NCI-H2171 (cell line): ENCODE data around the gene GPATCH4.
A peak's percentile ranks its signal among the peaks of the same experiment; 100 is the strongest.
"Not testable (repeated sequence)": the region's sequence is repeated elsewhere in the genome, so short reads cannot be mapped to it uniquely, and the experiment has no call there.

Experiments used
- DNase-seq: peaks from one replicate; lab custom pipeline; 2025; lab: John Stamatoyannopoulos, UW

GPATCH4 gene

DNA sequence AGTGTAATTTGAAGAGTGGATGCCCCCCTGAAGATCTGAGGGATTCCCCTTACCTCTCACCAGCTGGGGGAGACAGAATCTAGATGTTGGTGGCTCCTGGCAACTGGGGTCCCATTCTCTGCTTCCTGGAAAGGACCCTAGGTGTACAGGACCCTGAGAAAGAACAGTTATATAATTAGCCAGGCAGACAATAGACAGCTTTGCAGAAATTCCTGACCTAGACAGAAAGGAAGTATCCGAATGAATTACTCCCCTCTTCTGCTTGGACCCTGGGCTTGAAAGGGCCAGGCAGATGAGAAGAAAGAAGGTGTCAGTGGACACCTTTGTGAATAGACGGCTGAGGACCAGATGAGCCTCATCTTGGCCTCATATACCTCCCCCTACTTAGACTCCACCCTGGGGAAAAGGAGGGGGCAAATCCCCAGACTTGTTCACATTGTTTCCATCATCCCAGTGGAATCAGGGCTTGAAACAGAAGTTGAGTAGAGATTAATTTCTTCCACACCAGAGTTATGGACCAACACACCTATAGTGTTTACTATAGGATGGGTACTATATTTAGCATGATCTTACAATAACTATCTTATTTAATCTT, 27.1 kb downstream of the GPATCH4 start:
- no peak for DNase-seq

DNA sequence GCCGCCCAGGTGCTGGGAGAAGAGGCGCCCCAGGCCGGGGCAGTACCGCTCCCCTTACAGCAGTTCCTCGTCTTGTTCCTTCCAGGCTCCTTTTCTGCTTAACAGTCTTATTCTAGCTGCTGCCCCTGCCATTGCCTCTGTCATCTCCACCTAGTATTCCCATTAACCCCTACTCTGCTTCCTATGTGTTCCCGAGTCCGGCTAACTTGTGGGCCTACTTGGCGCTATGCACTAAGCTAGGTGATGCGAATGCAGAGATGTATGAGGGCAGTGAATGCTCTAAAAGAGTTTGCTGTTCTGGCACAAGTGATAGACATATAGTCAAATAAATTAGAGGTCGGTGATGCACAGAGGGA, 28.6 kb downstream of the GPATCH4 start:
- no peak for DNase-seq

DNA sequence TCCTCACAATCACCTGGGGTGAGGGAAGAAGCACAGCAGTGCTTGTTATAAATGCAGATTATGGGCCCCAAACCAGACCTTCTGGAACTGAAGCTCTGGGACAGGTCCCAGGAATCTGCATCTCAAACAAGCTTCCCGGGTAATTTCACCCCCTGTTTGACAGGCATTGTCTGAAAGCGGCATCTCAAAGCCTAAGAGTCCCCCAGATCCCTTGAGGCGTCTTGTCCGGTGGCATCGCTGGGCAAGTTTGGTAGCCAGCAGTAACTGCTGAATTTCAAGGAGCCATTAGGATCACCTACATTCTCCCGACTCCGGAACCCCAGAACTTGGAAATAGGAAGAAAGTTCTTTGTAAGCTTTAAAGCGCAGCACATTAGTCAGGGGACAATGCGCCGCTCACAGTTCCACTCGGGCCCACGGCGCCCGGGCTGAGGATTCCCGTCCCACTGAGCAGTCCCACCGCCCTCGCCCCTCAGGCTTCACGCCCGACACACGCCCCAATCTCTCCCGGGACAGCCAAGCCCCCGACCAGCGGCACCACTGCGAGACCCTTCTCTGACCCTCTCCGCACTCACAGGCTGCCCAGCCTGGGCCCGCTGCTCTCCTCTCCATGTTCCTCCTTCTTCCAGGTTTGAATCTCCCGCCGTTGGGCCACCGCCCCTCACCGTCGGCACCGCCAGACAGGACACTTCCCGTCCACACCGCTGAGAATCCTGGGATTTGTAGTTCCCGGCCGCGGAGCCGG, 29.2 kb downstream of the GPATCH4 start, which contains the start of gene IQGAP3:
Gene IQGAP3 (minus strand): TSS at position 647 of the 744 bp plus-strand sequence. CDS start 36 bp downstream, at position 611.
- peak; percentile 81 for DNase-seq

DNA sequence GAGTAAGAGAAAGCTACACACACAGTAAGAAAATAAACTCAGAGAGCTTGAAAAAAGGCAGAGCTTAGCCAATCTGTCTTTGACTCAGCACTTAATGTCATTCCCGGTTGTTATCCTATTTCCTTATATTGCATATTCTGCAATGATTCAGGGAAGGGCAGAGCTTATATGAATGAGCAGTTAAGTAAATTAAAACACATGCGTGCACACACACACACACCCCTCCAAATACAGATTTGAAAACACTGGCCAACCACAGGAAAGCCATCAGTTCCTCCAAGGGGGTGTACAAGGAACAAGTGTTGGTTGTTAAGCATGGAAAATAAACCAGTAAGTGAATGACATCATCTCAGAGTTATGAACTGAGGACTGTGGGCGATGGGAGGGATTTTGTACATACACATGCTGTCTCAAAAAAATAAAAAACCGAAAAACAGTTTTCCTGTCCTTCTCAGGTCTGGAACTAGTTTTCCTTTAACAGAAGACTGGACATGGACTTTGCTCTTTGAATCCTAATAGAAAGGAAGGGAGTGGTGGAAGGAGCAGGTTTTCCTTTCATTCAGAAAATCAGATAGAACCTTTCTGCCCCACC, 29.9 kb downstream of the GPATCH4 start:
- DNase-seq, result no peak

DNA sequence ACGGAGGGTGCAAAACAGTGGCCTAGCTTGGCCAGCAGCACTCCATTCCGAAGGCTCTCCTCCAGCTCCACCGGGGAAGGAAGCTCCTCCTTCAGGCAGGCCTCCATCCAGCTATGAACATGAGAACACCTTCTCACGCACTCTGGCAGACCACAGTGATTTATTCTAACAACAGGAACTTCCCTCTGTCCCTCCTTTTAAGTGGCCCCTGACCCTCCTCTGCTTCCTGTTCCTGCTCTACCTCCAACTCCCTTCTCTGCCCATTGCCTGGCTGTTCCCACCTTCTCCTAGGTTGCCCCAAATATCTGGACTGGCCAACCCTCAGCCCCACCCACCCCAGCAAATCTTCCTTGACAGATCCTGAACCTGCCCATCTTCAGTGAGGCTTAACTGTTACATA, 34.8 kb downstream of the GPATCH4 start:
- DNase-seq, result no peak

DNA sequence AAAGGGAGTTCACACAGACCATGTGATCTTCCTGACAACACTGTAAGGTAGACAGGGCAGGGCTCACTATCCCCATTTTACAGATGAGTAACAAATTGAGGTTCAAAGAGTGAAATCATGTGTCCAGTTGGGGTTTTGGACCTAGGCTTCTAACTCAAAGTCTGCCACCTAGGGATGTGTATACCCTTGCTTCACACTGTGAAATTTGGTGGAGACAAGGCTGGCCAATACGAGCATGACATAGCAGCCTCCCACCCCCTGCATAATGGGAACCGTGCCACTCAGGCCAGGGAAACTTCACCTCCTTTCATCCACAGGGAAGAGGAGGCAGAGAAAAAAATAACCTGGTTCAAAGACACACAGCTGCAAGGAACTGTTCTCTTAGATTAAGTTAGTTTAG, 35.8 kb downstream of the GPATCH4 start:
- no peak for DNase-seq

DNA sequence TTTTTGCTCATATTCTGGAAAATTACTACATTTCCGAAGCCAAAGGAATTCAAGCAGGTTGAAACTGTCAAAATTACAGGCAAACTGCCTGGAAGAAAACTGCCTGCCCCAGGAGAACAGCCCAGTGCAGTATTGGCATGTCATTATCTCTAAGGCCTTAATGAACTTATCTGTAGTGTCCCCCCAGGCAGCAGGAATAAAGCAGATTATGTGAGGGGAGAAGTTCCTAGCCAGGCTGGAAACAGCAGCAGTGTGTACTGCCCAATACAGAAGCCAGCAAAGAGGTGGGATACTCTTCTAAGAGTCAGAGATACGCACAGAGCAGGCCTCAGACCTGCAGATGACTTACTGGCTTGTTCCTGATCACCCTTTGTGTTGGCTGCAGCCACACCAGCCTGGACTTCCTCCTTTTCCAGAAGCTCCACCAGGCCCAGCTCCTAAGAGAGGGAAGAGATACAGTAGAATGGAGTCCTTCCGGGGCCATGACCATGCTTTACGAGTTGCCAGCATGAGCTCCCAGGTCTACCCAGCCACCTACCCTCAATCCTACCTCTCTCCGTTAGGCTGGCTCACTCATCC, 40.6 kb downstream of the GPATCH4 start:
- no peak for DNase-seq

DNA sequence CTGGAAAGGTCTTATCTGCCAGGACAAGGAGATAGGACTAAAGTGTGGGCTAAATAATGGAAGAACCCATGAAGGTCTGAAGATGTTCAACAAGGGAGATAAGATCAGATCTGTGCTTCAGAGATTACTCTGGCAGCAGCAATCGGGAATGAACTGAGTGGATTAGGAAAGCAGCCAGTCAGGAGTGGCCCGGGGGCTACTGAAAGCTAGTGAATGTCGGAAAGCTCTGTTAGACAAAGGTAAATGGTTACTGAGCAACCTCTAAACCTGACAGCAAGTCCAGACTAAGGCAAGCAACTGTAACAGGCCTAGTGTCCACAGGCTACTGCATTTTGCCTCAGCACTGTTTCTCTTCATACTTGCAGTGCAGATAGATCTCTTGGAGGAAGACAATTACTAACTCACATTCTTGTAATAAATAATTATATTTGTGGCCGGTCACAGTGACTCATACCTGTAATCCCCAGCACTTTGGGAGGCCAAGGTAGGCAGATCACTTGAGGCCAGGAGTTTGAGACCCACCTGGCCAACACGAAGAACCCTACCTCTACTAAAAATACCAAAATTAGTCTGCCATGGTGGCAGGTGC, 41.4 kb downstream of the GPATCH4 start:
- DNase-seq, result no peak

DNA sequence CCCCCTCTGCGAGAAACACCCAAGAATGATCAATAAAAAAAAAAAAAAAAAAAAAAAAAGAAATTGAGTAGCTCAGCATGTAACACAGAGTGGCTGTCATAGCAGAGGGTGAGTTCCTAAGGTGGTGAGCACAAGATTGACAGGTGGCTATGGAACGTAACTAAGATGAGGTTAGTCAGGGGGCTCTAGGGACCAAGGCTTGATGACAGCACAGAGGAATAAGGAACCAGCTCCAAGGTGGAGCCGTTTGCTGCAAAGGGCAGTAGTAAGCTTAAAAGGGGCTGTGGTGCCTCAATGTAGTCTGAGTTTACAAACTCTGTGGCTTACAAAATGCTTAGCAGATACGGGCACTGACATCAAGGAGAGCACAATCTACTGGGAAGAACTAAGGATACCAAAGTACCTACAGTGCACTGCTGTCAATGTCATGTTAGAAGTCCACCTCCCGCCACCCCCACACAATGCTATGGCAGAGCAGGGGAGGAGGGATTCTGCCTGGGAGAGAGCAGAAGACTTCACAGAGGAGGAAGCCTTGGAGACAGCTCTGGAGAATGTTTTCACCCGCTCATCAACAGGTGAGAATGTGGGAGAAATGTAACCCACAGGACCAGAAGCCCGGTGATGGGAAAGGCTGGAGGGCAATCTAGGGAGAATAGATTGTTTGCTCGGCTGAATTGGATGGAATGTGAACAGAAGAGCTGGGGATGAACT, 42.0 kb downstream of the GPATCH4 start:
- DNase-seq, result no peak

DNA sequence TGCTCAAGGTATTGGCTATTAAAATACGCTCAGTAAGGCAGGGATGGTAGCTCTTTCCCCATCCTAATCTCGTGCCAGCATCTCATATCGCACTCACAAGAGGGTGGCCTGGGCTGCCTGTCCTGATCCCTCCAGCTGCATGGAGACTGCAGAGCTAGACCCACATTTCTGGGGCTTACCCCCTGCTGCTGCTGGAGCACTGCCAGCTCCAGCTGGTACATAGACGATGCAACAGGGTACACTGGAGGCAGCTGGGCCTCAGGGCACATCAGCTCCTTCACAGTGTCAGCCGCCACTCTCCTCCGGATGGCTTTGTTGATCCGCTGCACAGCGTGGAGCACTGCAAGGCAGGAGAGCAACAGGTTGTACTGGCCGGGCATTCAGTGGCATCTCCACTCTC, 44.9 kb downstream of the GPATCH4 start:
- DNase-seq, result no peak

DNA sequence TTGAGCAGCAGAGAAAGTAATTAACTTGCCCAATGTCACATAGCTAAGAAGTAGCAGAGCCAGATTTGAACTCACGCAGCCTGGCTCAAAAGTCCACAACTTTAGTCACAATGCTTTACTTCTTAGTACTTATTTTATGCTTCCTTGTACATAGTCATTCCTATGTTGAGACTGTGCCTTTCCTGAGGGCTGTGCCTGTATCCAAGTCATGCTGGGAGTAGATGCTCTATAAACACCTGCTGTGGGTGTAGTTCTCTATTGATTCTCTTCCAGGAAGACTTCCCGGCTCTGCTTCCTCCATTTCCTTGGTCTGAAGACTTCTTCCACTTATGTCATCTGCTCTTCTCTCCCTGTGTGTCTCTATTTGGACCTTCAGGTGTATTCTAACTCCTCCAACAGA, 45.6 kb downstream of the GPATCH4 start:
- DNase-seq, result no peak

DNA sequence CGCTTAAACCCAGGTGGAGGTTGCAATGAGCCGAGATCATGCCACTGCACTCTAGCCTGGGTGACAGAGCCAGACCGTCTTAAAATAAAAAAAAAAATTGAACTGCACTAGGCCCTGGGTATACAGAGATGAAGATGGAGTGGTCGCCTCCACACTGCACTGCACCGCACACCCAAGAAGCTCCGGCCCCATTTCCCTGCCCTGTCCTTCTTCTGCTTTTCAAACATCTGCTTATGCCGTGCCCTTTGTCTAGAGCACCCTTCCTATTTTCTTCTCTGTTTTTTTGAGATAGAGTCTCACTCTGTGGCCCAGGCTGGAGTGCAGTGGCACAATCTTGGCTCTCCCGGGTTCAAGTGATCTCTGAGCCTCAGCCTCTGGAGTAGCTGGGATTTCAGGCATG, 46.3 kb downstream of the GPATCH4 start:
- no peak for DNase-seq

DNA sequence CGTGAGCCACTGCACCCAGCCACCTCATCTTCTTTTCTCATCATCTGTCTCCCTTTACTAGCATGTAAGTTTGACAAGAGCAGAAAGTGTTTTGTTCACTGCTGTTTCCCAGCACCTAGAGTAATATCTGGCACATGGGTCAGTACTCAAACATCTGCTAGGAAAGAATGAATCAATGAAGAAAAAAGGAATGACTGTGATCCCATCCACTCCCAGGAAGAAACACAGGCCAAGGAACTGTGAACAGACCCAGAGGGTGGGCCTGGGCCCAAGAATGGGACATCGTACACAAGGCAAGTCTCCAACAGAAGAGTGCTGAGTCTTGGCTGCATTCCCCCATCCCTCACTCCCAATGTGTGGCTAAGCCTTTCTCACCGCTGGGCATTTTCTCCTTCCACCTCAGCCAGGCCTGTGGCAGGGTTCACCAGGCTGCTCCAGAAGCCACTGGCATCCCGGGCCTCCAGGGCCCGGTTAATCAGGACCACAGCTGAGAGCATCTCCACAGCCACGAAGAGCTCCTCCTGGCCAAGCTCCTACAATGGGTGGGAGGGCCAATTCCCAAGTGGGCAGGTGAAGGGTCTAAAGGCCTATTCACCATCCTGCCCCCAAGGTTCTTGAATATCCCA, 47.3 kb downstream of the GPATCH4 start:
- DNase-seq, result no peak

DNA sequence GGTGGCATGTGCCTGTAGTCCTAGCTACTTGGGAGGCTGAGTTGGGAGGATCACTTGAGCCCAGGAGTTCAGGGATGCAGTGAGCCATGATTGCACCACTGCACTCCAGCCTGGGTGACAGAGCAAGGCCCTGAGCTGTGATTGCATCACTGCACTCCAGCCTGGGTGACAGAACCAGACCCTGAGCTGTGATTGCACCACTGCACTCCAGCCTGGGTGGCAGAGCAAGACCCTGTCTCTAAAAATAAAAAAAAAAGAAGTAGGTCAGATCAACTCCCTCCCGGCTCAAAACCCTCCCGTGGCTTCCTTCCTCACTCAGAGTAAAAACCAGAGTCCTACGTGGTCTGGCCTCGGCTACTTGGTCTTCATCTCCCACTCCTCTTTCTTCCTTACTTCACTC, 48.3 kb downstream of the GPATCH4 start:
- DNase-seq, result not testable (repeated sequence)

DNA sequence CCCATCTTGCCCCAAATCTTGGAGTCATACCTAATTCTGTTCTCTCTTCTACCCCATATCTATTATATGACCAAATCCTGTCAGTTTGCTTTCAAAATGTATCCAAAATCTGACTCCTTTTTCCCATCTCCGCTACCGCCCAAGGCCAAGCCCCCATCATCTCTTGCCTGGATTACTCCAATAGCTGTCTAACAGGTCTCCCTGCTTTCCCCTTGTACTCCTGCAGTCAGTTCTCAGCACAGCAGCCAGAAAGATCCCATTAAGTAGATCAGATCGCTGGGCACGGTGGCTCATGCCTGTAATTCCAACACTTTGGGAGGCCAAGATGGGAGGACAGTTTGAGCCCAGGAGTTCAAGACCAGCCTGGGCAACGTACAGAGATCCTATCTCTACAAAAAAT, 48.8 kb downstream of the GPATCH4 start:
- DNase-seq, result no peak

DNA sequence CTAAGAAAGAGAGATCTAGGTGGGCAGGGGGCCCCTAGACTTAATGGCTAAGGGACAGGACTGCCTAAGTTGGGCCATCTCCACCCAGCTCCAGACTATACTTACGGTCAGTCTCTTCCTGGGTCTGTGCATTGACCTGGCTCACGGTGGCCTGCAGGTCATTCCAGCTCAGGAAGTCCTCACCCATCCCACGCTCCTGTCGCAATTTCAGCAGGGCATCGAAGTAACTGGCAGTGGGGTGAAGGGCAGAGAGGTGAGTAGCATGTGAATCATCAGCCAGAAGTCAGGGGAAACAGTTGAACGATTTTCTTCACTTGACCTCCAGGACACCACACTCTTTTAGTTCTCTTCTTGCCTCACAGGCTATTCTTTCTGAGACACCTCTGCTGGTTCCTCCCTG, 49.4 kb downstream of the GPATCH4 start:
- no peak for DNase-seq

DNA sequence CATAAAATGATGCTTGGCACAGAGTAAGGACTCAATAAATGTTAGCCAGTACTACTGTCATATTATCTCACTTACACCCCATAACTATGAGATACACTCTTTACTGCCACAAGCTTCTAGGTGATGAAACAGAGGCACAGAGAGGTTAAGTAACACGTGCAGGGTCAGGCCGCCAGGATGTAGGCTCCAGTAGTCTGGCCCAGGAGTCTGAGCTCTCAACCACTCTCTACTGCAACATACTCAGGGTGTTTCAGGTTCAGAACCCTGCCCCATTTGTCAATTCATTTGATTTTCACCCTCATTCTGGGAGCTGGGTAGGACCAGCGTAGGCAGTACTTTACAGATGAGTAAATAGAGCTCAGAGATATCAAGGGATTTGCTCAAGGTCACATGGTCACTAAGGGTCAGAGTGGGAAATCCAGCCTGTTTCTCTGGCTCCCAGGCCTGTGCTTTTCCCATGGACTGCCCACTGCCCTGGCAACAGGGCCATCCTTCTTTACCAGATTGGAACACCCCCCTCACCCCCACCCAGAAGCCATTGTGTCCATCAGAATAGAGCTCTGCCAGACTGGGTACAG, 50.1 kb downstream of the GPATCH4 start:
- no peak for DNase-seq

DNA sequence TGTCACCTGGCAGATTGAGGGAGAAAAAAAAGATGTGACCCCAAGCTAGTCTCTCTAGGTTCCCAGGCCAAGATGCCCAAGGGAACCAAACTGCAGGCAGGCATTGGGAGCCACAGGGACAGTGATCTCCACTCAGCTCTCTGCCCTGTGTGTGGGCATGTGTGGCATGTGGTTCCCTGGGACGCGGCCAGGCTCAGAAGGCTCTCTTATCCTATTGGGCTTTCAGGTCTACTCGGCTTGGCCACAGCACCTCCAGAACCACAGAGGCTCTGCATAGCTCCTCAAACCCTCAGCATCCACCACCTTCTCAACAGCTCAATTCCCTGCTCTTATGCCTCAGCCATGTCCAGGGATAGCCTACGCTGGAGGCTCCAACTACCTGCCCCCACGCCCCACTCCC, 50.9 kb downstream of the GPATCH4 start:
- DNase-seq, result no peak

DNA sequence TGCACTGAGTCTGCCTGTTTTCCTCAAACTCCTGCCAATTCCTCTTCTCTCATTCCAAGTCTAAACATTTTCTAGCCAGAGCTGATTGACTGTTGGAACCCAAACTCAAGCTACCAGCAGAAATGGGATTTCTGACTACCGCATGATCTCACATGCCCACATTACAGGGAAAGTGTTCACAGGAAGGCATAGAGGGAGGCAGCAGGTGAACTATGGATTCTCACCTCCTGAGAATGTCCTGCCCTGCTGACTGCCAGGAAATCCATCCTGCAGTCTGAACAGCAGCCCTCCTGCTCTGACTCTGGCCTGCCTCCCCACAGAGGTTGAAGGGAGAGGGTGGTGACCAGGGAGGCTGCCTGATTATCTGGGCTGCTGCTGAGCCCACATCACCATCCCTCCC, 51.4 kb downstream of the GPATCH4 start:
- DNase-seq, result no peak

DNA sequence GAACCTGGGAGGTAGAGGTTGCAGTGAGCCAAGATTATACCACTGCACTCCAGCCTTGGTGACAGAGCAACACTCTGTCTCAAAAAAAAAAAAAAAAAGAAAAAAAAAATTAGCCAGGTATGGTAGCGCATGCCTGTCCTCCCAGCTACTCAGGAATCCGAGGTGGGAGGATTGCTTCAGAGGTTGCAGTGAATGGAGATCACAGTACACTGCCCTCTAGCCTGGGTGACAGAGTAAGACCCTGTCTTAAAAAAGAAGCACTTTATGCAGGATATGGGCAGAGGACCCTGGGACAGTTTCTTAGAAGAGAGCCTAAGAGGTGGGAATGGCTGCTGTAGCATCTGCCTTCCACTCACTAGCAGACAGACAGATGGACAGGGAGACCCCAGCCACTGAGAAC, 51.9 kb downstream of the GPATCH4 start:
- DNase-seq, result no peak

DNA sequence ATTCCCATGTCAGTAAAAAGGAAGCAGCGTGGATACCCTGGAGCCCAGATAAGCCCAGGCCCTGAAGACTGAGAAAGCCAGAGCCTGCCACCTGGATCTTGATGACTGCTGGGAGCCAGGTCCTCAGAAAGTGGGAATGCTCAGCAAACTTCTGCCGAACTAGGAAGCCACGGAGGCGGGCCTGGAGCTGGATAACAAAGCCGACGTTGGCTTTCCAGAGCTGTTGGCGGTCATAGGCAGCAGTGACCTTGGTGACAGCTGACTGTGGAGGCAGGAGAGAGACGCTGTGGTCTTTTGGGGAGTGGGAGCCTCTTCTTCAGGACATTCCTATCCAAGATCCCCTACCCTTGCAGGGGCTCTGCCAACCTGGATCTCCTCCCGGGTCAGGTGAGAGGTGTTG, 53.3 kb downstream of the GPATCH4 start:
- no peak for DNase-seq
